Lung (tissue), 12 donors: Measurements from ENCODE around the gene SDHAF2. TPM values are rescaled to one million over a fixed set of nuclear protein-coding genes. Genes with fewer than 3 reads are reported as not detected.

Experiments
- ATAC-seq: fragments of 200-7000 bp; cut with Tn5 transposase; one replicate; pipeline ENCODE4 v1.9.1; 2020; ENCODE audit warnings: moderate number of reproducible peaks; ENCODE audit not compliant: insufficient read depth, low FRiP score
- DNase-seq, 3 donors: peaks; one replicate each; pipeline ENCODE4 v3.0.0-alpha.2; 2013 to 2017
- H3K27ac ChIP-seq, 2 donors: one replicate each; pipeline ENCODE4 v1.5.1; 2013; ENCODE audit warnings: mild to moderate bottlenecking in 2 of 2, moderate library complexity in 2 of 2, control low read depth in 1 of 2, inconsistent platforms in 1 of 2, low read depth in 1 of 2, low read length in 1 of 2
- H3K27me3 ChIP-seq, 3 donors: one replicate each; pipeline ENCODE4 v1.5.1; 2013; ENCODE audit warnings: low read length in 2 of 3; ENCODE audit not compliant: control insufficient read depth in 3 of 3, insufficient read depth in 3 of 3
- H3K36me3 ChIP-seq, 4 donors: one replicate each; pipeline ENCODE4 v1.5.1; 2013; ENCODE audit warnings: low read length in 4 of 4, mild to moderate bottlenecking in 1 of 4, moderate library complexity in 1 of 4; ENCODE audit not compliant: control insufficient read depth in 4 of 4, insufficient read depth in 4 of 4
- H3K4me1 ChIP-seq, 5 donors: one replicate each; pipeline ENCODE4 v1.5.1; 2013; ENCODE audit warnings: low read length in 5 of 5, mild to moderate bottlenecking in 2 of 5, moderate library complexity in 1 of 5; ENCODE audit not compliant: control insufficient read depth in 5 of 5, insufficient read depth in 5 of 5
- H3K4me3 ChIP-seq: one replicate; pipeline ENCODE4 v1.5.1; 2013; ENCODE audit warnings: mild to moderate bottlenecking, control low read depth, moderate library complexity
- H3K9ac ChIP-seq, 2 donors: one replicate each; pipeline ENCODE4 v1.5.1; 2013; ENCODE audit warnings: low read length in 2 of 2, control low read depth in 1 of 2; ENCODE audit not compliant: insufficient read depth in 1 of 2
- H3K9me3 ChIP-seq, 4 donors: one replicate each; pipeline ENCODE4 v1.5.1; 2013; ENCODE audit warnings: low read length in 3 of 4, mild to moderate bottlenecking in 1 of 4, moderate library complexity in 1 of 4; ENCODE audit not compliant: control insufficient read depth in 4 of 4, insufficient read depth in 3 of 4
- WGBS, 2 donors: extraction: QIAGEN DNeasy Blood & Tissue Kit; methylation state at CpG; one replicate each; pipeline ENCODE4 v1.1.7; 2013; 5-methylcytosine and 5-hydroxymethylcytosine counted together
- polyA plus RNA-seq, 2 donors: library from polyadenylated mRNA; stranded (reverse); fragments of 200-250 nt; gene quantifications; one replicate each; pipeline ENCODE4 v1.2.1, GENCODE V29; 2013
- total RNA-seq, 2 donors: library from RNA; depleted of rRNA in 1 of 2; stranded (reverse); fragments of >200 nt in 1 of 2; gene quantifications; one replicate each; pipeline ENCODE4 v1.2.1, GENCODE V29; 2014 to 2021
- TF ChIP-seq, protein P1 (sequence below): IDR thresholded peaks from 2 replicates; pipeline ENCODE4 v1.5.1; 2012; ENCODE audit warnings: mild to moderate bottlenecking; ENCODE audit errors: control extremely low read depth, extremely low read depth
- donor health status: control.
- donor health status: control.
- donor health status: Bipolar disorder and iron deficiency.
- donor health status: healthy.
- donor health status: DM: yes; HTN: yes; CAD: no.

Gene SDHAF2
- total and polyA plus RNA-seq, 4 donors, result 39.6 to 53.4 (median 43.9) TPM

DNA sequence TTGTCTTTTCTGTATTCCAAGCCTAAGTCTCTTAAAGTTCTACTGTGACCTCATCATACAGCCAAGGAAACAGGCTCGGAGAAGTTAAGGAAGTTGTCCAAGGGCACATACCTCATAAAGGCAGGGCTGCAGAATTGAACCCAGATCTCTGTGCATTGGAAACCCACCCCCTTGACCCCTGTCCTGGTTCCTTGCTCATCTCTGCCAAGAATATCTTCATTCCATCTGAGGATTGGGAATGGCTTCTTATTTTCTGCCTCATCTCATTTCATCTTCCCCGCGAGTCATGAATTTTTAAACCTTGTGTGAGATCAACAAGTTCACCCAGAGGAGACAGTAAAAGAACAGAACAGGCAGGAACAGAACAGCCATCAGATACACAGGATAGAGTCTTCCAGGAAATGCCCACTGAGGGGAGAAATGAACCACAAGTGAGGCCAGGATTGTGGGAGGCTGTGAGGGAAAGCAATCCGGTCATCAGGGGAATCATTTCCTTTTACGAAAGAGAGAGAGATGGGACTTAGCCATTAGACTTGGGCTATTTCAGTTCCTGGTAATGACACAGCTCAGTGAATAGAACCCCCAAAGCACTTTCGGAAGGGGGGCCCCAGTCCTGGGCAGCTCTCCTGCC is 44.2 kb downstream of the SDHAF2 start:
- TF ChIP-seq, protein P1, sequence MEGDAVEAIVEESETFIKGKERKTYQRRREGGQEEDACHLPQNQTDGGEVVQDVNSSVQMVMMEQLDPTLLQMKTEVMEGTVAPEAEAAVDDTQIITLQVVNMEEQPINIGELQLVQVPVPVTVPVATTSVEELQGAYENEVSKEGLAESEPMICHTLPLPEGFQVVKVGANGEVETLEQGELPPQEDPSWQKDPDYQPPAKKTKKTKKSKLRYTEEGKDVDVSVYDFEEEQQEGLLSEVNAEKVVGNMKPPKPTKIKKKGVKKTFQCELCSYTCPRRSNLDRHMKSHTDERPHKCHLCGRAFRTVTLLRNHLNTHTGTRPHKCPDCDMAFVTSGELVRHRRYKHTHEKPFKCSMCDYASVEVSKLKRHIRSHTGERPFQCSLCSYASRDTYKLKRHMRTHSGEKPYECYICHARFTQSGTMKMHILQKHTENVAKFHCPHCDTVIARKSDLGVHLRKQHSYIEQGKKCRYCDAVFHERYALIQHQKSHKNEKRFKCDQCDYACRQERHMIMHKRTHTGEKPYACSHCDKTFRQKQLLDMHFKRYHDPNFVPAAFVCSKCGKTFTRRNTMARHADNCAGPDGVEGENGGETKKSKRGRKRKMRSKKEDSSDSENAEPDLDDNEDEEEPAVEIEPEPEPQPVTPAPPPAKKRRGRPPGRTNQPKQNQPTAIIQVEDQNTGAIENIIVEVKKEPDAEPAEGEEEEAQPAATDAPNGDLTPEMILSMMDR, result no peak
- ATAC-seq (no peak), DNase-seq (no peak)
- Histone ChIP-seq H3K9me3 (no peaks in the 10 kb centered on the region), H3K9ac (no peak overlapping the region), H3K27ac (no peak overlapping the region), H3K4me1 (no peaks in the 10 kb centered on the region), H3K27me3 (no peaks in the 10 kb centered on the region), H3K4me3 (no peak overlapping the region), H3K36me3 (peaks cover 0 to 9% (median under 1%) of the 10 kb centered on the region in 4 donors)
- WGBS, 2 donors, result 86 to 90% methylated on average over 6 of the region's 6 CpGs

DNA sequence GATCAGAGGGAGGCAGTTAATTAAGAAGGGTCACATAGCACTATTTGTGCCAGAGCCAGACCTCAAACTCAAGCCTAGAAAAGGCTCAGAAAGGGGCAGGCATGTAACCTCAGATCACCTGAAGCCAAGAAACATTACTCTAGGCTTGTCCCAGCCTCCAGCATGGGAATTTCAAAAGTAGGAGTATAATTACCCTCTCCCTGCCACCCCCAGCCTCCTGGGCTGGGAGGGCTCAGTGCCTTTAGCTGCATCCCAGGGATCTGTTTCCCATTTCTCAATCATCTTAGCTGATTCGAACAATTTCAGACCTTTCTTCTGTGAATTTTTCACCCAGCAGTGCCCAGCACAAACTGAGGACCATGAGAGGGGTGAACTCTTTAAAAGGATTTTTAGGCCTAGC is 45.5 kb downstream of the SDHAF2 start:
- TF ChIP-seq, protein P1, result no peak
- H3K27me3 ChIP-seq, result no peaks in the 10 kb centered on the region
- H3K27ac ChIP-seq, result no peak overlapping the region
- WGBS, 2 donors, result 85 to 92% methylated on average over 1 of the region's 1 CpG
- ATAC-seq, result no peak
- H3K9me3 ChIP-seq, result no peaks in the 10 kb centered on the region
- peaks cover 0 to 6% (median under 1%) of the 10 kb centered on the region in 4 donors for H3K36me3 ChIP-seq
- no peak for DNase-seq
- H3K4me1 ChIP-seq, result no peaks in the 10 kb centered on the region
- no peak overlapping the region for H3K9ac ChIP-seq
- no peak overlapping the region for H3K4me3 ChIP-seq

DNA sequence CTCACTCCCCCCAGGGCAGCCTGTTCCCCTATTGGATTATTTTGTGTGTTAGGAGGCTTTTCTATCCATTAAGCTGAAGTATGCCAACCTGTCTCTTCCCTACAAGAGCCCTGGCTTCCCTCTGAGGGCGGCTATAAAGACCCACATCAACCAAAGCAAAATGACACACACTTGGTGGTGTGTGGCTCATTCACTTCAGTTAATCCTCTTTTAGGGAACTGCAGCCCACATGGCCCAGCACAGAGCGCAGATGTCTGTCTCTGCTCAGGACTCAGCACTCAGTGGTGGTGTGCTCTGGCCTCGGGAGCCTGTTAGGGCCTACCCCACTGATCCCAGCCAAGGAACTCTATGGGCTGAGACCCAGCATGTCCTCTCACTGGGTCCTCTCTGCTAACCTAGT is 46.4 kb downstream of the SDHAF2 start:
- no peak for ATAC-seq

More for the DNA sequence above, 46.4 kb downstream of the SDHAF2 start:
- TF ChIP-seq, protein P1, result no peak
- H3K9ac ChIP-seq, result no peak overlapping the region
- H3K4me3 ChIP-seq, result no peak overlapping the region
- DNase-seq, result no peak
- no peak overlapping the region for H3K27ac ChIP-seq
- H3K4me1 ChIP-seq, result no peaks in the 10 kb centered on the region
- no peaks in the 10 kb centered on the region for H3K9me3 ChIP-seq
- WGBS, 2 donors, result 91 to 94% methylated on average over 3 of the region's 3 CpGs
- H3K27me3 ChIP-seq, result no peaks in the 10 kb centered on the region
- peaks cover 0 to 2% (median 0%) of the 10 kb centered on the region in 4 donors for H3K36me3 ChIP-seq
